Measurements from ENCODE around the gene RBM17. TPM values are rescaled to one million over a fixed set of nuclear protein-coding genes. Genes with fewer than 3 reads are reported as not detected.

Gene RBM17
- total RNA-seq, 1 experiment from 2014 or later: 160 TPM

DNA sequence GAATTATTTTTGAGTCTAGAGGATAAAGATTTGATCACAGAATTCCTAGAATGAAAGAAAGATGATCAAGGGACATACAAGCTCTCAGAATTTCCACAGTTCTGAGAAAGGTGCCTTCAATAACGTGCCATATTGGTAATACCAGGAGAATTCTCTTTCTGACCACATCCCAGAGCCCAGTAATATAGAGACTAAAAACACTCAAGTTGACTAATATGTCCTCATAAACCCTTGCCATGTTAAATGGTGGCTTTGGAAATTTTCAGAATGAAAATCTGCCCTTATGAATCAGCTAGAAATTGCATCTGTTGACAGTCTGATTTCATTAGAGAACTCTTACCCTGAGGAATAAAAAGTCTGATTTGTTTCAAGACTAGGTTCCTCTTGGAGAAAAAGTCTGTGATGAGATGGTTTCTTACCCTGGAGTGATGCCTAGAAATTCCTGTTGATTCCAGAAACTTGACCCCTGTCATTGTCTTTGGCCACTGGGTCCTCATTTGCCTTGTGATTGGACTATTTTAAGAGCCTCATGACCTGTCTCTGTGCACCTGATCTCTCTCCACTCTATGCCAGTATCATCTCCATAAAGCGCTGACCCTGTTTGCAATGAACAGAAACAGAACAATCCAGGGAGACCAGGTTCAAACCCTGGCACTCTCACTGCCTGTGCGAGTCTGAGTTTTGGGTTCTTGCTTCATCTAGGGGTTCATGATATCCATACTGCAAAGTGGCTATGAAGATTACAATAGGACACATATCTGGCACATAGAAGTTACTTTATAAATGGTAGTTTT, 30.0 kb upstream of the RBM17 start (continued):
- TF ChIP-seq, protein P1, sequence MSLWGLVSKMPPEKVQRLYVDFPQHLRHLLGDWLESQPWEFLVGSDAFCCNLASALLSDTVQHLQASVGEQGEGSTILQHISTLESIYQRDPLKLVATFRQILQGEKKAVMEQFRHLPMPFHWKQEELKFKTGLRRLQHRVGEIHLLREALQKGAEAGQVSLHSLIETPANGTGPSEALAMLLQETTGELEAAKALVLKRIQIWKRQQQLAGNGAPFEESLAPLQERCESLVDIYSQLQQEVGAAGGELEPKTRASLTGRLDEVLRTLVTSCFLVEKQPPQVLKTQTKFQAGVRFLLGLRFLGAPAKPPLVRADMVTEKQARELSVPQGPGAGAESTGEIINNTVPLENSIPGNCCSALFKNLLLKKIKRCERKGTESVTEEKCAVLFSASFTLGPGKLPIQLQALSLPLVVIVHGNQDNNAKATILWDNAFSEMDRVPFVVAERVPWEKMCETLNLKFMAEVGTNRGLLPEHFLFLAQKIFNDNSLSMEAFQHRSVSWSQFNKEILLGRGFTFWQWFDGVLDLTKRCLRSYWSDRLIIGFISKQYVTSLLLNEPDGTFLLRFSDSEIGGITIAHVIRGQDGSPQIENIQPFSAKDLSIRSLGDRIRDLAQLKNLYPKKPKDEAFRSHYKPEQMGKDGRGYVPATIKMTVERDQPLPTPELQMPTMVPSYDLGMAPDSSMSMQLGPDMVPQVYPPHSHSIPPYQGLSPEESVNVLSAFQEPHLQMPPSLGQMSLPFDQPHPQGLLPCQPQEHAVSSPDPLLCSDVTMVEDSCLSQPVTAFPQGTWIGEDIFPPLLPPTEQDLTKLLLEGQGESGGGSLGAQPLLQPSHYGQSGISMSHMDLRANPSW (CRISPR knock-in tag; conservative IDR thresholded peaks at IDR 0.05; ENCODE audit: low read depth): no peak

DNA sequence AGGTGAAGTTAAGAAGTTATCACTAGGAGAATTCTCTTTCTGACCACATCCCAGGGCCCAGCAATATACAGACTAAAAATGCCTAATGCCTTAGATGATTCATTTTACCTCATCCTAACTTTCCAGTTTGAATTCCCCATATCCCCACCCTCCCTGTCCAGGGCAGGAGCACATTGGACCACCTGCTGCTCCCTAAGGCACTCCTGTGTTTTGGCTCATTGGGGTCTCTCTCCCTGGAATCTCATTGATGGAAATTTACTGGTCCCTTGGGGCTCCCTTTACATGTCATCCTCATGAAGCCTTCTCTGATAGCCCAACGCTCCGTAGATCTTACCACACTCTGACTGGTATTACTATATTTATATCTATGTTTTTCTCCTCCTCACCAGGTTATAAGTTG, 29.3 kb upstream of the RBM17 start:
- no peak overlapping the region for H3K27ac Mint-ChIP-seq
- peaks cover 4% of the 10 kb centered on the region for H3K9me3 Mint-ChIP-seq
- peaks cover 8% of the 10 kb centered on the region for H3K4me1 Mint-ChIP-seq
- no peaks in the 10 kb centered on the region; the same call in 1 of the 2 replicates for H3K27me3 Mint-ChIP-seq (ENCODE audit: low read depth)
- ATAC-seq (no peak), DNase-seq (ENCODE audit: low spot score) (no peak)
- CTCF ChIA-PET: no interaction called here
- POLR2A ChIA-PET: no interaction called here
- TF ChIP-seq, protein P2, sequence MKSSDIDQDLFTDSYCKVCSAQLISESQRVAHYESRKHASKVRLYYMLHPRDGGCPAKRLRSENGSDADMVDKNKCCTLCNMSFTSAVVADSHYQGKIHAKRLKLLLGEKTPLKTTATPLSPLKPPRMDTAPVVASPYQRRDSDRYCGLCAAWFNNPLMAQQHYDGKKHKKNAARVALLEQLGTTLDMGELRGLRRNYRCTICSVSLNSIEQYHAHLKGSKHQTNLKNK (CRISPR knock-in tag; IDR thresholded peaks at IDR 0.05): no peak
- TF ChIP-seq CREB1 (CRISPR knock-in tag; IDR thresholded peaks at IDR 0.05) (no peak), ZBTB21 (CRISPR knock-in tag; IDR thresholded peaks at IDR 0.05; ENCODE audit: borderline replicate concordance) (no peak), NFATC4 (CRISPR knock-in tag; IDR thresholded peaks at IDR 0.05) (no peak), NR2C2 (CRISPR knock-in tag; IDR thresholded peaks at IDR 0.05) (no peak), NFE2L1 (CRISPR knock-in tag; IDR thresholded peaks at IDR 0.05) (no peak), GTF2I (CRISPR knock-in tag; conservative IDR thresholded peaks at IDR 0.05) (no peak), CREM (CRISPR knock-in tag; IDR thresholded peaks at IDR 0.05) (no peak), NR1H2 (CRISPR knock-in tag; IDR thresholded peaks at IDR 0.05) (no peak), KAT7 (CRISPR knock-in tag; IDR thresholded peaks at IDR 0.05; ENCODE audit: borderline replicate concordance) (no peak), TEAD4 (CRISPR knock-in tag; IDR thresholded peaks at IDR 0.05) (no peak), NR3C1 (CRISPR knock-in tag; conservative IDR thresholded peaks at IDR 0.05; ENCODE audit: low read depth) (no peak), OVOL2 (CRISPR knock-in tag; IDR thresholded peaks at IDR 0.05; ENCODE audit: borderline replicate concordance) (no peak)
- TF ChIP-seq, protein P3, sequence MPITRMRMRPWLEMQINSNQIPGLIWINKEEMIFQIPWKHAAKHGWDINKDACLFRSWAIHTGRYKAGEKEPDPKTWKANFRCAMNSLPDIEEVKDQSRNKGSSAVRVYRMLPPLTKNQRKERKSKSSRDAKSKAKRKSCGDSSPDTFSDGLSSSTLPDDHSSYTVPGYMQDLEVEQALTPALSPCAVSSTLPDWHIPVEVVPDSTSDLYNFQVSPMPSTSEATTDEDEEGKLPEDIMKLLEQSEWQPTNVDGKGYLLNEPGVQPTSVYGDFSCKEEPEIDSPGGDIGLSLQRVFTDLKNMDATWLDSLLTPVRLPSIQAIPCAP (CRISPR knock-in tag; IDR thresholded peaks at IDR 0.05): no peak
- TF ChIP-seq, protein P4, sequence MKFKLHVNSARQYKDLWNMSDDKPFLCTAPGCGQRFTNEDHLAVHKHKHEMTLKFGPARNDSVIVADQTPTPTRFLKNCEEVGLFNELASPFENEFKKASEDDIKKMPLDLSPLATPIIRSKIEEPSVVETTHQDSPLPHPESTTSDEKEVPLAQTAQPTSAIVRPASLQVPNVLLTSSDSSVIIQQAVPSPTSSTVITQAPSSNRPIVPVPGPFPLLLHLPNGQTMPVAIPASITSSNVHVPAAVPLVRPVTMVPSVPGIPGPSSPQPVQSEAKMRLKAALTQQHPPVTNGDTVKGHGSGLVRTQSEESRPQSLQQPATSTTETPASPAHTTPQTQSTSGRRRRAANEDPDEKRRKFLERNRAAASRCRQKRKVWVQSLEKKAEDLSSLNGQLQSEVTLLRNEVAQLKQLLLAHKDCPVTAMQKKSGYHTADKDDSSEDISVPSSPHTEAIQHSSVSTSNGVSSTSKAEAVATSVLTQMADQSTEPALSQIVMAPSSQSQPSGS (CRISPR knock-in tag; IDR thresholded peaks at IDR 0.05; ENCODE audit: borderline replicate concordance, low read depth): no peak
- TF ChIP-seq, protein P5, sequence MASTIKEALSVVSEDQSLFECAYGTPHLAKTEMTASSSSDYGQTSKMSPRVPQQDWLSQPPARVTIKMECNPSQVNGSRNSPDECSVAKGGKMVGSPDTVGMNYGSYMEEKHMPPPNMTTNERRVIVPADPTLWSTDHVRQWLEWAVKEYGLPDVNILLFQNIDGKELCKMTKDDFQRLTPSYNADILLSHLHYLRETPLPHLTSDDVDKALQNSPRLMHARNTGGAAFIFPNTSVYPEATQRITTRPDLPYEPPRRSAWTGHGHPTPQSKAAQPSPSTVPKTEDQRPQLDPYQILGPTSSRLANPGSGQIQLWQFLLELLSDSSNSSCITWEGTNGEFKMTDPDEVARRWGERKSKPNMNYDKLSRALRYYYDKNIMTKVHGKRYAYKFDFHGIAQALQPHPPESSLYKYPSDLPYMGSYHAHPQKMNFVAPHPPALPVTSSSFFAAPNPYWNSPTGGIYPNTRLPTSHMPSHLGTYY (CRISPR knock-in tag; IDR thresholded peaks at IDR 0.05): no peak
- TF ChIP-seq, protein P6, sequence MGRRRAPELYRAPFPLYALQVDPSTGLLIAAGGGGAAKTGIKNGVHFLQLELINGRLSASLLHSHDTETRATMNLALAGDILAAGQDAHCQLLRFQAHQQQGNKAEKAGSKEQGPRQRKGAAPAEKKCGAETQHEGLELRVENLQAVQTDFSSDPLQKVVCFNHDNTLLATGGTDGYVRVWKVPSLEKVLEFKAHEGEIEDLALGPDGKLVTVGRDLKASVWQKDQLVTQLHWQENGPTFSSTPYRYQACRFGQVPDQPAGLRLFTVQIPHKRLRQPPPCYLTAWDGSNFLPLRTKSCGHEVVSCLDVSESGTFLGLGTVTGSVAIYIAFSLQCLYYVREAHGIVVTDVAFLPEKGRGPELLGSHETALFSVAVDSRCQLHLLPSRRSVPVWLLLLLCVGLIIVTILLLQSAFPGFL (CRISPR knock-in tag; IDR thresholded peaks at IDR 0.05; ENCODE audit: borderline replicate concordance): no peak
- TF ChIP-seq, protein P7, sequence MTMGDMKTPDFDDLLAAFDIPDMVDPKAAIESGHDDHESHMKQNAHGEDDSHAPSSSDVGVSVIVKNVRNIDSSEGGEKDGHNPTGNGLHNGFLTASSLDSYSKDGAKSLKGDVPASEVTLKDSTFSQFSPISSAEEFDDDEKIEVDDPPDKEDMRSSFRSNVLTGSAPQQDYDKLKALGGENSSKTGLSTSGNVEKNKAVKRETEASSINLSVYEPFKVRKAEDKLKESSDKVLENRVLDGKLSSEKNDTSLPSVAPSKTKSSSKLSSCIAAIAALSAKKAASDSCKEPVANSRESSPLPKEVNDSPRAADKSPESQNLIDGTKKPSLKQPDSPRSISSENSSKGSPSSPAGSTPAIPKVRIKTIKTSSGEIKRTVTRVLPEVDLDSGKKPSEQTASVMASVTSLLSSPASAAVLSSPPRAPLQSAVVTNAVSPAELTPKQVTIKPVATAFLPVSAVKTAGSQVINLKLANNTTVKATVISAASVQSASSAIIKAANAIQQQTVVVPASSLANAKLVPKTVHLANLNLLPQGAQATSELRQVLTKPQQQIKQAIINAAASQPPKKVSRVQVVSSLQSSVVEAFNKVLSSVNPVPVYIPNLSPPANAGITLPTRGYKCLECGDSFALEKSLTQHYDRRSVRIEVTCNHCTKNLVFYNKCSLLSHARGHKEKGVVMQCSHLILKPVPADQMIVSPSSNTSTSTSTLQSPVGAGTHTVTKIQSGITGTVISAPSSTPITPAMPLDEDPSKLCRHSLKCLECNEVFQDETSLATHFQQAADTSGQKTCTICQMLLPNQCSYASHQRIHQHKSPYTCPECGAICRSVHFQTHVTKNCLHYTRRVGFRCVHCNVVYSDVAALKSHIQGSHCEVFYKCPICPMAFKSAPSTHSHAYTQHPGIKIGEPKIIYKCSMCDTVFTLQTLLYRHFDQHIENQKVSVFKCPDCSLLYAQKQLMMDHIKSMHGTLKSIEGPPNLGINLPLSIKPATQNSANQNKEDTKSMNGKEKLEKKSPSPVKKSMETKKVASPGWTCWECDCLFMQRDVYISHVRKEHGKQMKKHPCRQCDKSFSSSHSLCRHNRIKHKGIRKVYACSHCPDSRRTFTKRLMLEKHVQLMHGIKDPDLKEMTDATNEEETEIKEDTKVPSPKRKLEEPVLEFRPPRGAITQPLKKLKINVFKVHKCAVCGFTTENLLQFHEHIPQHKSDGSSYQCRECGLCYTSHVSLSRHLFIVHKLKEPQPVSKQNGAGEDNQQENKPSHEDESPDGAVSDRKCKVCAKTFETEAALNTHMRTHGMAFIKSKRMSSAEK (CRISPR knock-in tag; IDR thresholded peaks at IDR 0.05; ENCODE audit: borderline replicate concordance): no peak
- TF ChIP-seq, protein P1 (CRISPR knock-in tag; conservative IDR thresholded peaks at IDR 0.05; ENCODE audit: low read depth): no peak
- no peak overlapping the region for H3K4me3 Mint-ChIP-seq
- no peaks in the 10 kb centered on the region for H3K36me3 Mint-ChIP-seq
